ENCODE data around the gene RBM17.

GRCh38 chr10:6128087-6128486 lies 39.3 kb downstream of the RBM17 start:
- TF ChIP-seq POLR2A (IDR thresholded peaks at IDR 0.05; ENCODE audit: low read depth, low read length) (no peak), POLR2AphosphoS5 (IDR thresholded peaks at IDR 0.05; ENCODE audit: low read depth, low read length) (no peak)

Data from GM12891 (cell line).